ENCODE measurements around the gene FMO3. TPM values are rescaled to one million over a fixed set of nuclear protein-coding genes. Genes with fewer than 3 reads are reported as not detected.

The FMO3 gene
- total RNA-seq, 1 experiment from 2014 or later = not detected

GRCh38 chr1:171140956-171141687, 50.4 kb downstream of the FMO3 start:
- H4K20me1 ChIP-seq (ENCODE audit: insufficient read depth) = no peaks in the 10 kb centered on the region
- no peak for DNase-seq
- BruUV-seq (replicated peaks) = no TSS peak
- H3K4me2 ChIP-seq = no peak overlapping the region
- no peaks in the 10 kb centered on the region for H3K27me3 ChIP-seq (ENCODE audit: insufficient read depth, low read depth)
- no peak overlapping the region for H3K27ac ChIP-seq
- no peaks in the 10 kb centered on the region for H3K9me3 ChIP-seq (ENCODE audit: insufficient read depth, low read depth)
- H3K36me3 ChIP-seq (ENCODE audit: low read depth) = no peaks in the 10 kb centered on the region
- no peaks in the 10 kb centered on the region for H3K4me1 ChIP-seq (replicated peaks; ENCODE audit: insufficient read depth)
- no peak overlapping the region for H2AFZ ChIP-seq
- no peaks in the 10 kb centered on the region for H3K9me2 ChIP-seq (ENCODE audit: insufficient read depth)
- CTCF ChIA-PET = no interaction called here
- no peaks in the 10 kb centered on the region for H3F3A ChIP-seq (ENCODE audit: insufficient read depth, low read depth)
- H3K4me3 ChIP-seq = no peak overlapping the region
- TF ChIP-seq CTCF (conservative IDR thresholded peaks at IDR 0.05) (no peak), EZH2 (IDR thresholded peaks at IDR 0.05; ENCODE audit: low read depth) (no peak)
- H3K79me2 ChIP-seq (ENCODE audit: low read depth) = no peaks in the 10 kb centered on the region
- intact Hi-C loops (cut with micrococcal nuclease; ENCODE audit: unreplicated experiment) = no loop called here
- POLR2A ChIA-PET (ENCODE audit: unreplicated experiment) = no interaction called here

- POLR2A ChIA-PET (ENCODE audit: unreplicated experiment) = no interaction called here
Measured at GRCh38 chr1:171141688-171142415, 51.1 kb downstream of the FMO3 start.

More at GRCh38 chr1:171141688-171142415, 51.1 kb downstream of the FMO3 start:
- CTCF ChIA-PET = no interaction called here
- Histone ChIP-seq H3K79me2 (ENCODE audit: low read depth) (no peaks in the 10 kb centered on the region), H2AFZ (no peak overlapping the region), H3K4me3 (no peak overlapping the region), H3K4me2 (no peak overlapping the region), H4K20me1 (ENCODE audit: insufficient read depth) (no peaks in the 10 kb centered on the region), H3K27me3 (ENCODE audit: insufficient read depth, low read depth) (peaks cover 3% of the 10 kb centered on the region; the same call in 1 of the 2 replicates), H3K36me3 (ENCODE audit: low read depth) (no peaks in the 10 kb centered on the region), H3K9me2 (ENCODE audit: insufficient read depth) (no peaks in the 10 kb centered on the region), H3F3A (ENCODE audit: insufficient read depth, low read depth) (no peaks in the 10 kb centered on the region), H3K27ac (no peak overlapping the region), H3K4me1 (replicated peaks; ENCODE audit: insufficient read depth) (no peaks in the 10 kb centered on the region), H3K9me3 (ENCODE audit: insufficient read depth, low read depth) (no peaks in the 10 kb centered on the region)
- intact Hi-C loops (cut with micrococcal nuclease; ENCODE audit: unreplicated experiment) = no loop called here
- TF ChIP-seq CTCF (conservative IDR thresholded peaks at IDR 0.05) (no peak), EZH2 (IDR thresholded peaks at IDR 0.05; ENCODE audit: low read depth) (no peak)
- BruUV-seq (replicated peaks) = no TSS peak
- no peak for DNase-seq
